Heart right ventricle (tissue), 16 donors: ENCODE data around the gene RGL1. TPM values are rescaled to one million over a fixed set of nuclear protein-coding genes. Genes with fewer than 3 reads are reported as not detected.

Experiments used
- ATAC-seq, 8 donors: fragments of 200-7000 bp; cut with Tn5 transposase; one replicate each; pipeline ENCODE4 v1.9.1; 2020; ENCODE audit warnings: mild to moderate bottlenecking in 8 of 8, moderate library complexity in 8 of 8, moderate number of reproducible peaks in 1 of 8
- DNase-seq, 2 donors: peaks; one replicate each; pipeline ENCODE4 v3.0.0-alpha.2; 2020
- H3K27ac ChIP-seq, 10 donors: fragments of 200-600 bp; sonication (generic) in 2 of 10; one replicate each; pipeline versions ENCODE4 v1.5.0 to v1.8.0; 2020 to 2022; ENCODE audit warnings: mild to moderate bottlenecking in 3 of 10
- H3K27me3 ChIP-seq, 7 donors: fragments of 200-600 bp; one replicate each; pipeline ENCODE4 v1.8.0; 2021 to 2022; ENCODE audit warnings: mild to moderate bottlenecking in 2 of 7
- H3K36me3 ChIP-seq, 9 donors: fragments of 200-600 bp; sonication (generic) in 1 of 9; one replicate each; pipeline versions ENCODE4 v1.5.0 to v1.8.0; 2020 to 2022; ENCODE audit warnings: mild to moderate bottlenecking in 2 of 9
- H3K4me1 ChIP-seq, 9 donors: fragments of 200-600 bp; sonication (generic) in 1 of 9; one replicate each; pipeline versions ENCODE4 v1.5.0 to v1.8.0; 2020 to 2022; ENCODE audit warnings: mild to moderate bottlenecking in 4 of 9
- H3K4me3 ChIP-seq, 10 donors: fragments of 200-600 bp; sonication (generic) in 2 of 10; one replicate each; pipeline versions ENCODE4 v1.5.0 to v1.8.0; 2020 to 2022; ENCODE audit warnings: mild to moderate bottlenecking in 7 of 10, moderate library complexity in 2 of 10
- H3K9me3 ChIP-seq, 11 donors: fragments of 200-600 bp in 10 of 11; sonication (generic) in 2 of 11; one replicate each; pipeline versions ENCODE4 v1.5.0 to v1.8.0; 2013 to 2022; ENCODE audit warnings: mild to moderate bottlenecking in 2 of 11, control low read depth in 1 of 11, moderate library complexity in 1 of 11
- WGBS, 2 donors: extraction: QIAGEN DNeasy Blood & Tissue Kit; methylation state at CpG; one replicate each; pipeline ENCODE4 v1.1.7; 2013; ENCODE audit warnings: inconsistent platforms in 1 of 2; 5-methylcytosine and 5-hydroxymethylcytosine counted together
- intact Hi-C, 10 donors: fragments of 100-400 bp; cut with DNase I; formaldehyde crosslinking; loops; one replicate each; pipeline versions ENCODE4 v1.11.1 to v1.14.2; 2022
- polyA plus RNA-seq, 2 donors: library from polyadenylated mRNA; stranded (reverse); fragments of 200-250 nt; gene quantifications; one replicate each; pipeline ENCODE4 v1.2.3, GENCODE V29; 2013
- total RNA-seq, 10 donors: library from RNA; stranded (reverse); fragmentation: NEBNext Ultra II Directional in 3 of 10; extraction: Animal tissue kit (Norgen Biotek cat#: 25700) in 3 of 10; gene quantifications; one replicate each; pipeline versions ENCODE4 v1.2.1 to v1.2.4, GENCODE V29; 2021 to 2023
- TF ChIP-seq, protein P1 (sequence below), 9 donors: fragments of 200-600 bp; sonication (generic) in 2 of 9; IDR thresholded peaks; one replicate each; pipeline versions ENCODE4 v1.5.0 to v1.8.0; 2021 to 2022; ENCODE audit warnings: antibody characterized with exemption in 9 of 9, mild to moderate bottlenecking in 5 of 9, moderate library complexity in 1 of 9
- donor health status: Arrhythmogenic right ventricular cardiomyopathy.
- donor health status: ischemic (EF 13 %, LVEDD 7.1; RV severe dilation, severe dysfunction).
- donor health status: healthy with polysubstance abuse.
- donor health status: DM: no; HTN: yes; CAD: no.
- donor health status: DM: no; HTN: no; CAD: no.
- donor health status: ischemic (EF 25% LVEDD 6.9; RV normal size, moderate dysfunction).
- donor health status: ischemic (EF 25% LVEDD 5.7; RV mildly dilated, moderate dysfunction).
- donor health status: healthy.
- donor health status: DM: yes; HTN: yes; CAD: no.
- donor health status: Ischemic cardiomyopathy.
- donor health status: ischemic (EF 35%, LVEDD 5.7; RV mildly dilated, moderate dysfunction).
- donor health status: nonischemic (EF 11% LVEDD 7.7; RV severe dilation, severe dysfunction).
- donor health status: DM: yes; HTN: yes; CAD: no.
- donor health status: PGD.
- donor health status: ischemic (EF 29% LVEDD 5.4; RV normal size, mild dysfunction).
- donor health status: nonischemic (EF 23%, LVEDD 6.1; RV moderate dilation, normal function).

RGL1 gene
- total and polyA plus RNA-seq, 12 donors: 3.8 to 33.4 (median 18.4) TPM

DNA sequence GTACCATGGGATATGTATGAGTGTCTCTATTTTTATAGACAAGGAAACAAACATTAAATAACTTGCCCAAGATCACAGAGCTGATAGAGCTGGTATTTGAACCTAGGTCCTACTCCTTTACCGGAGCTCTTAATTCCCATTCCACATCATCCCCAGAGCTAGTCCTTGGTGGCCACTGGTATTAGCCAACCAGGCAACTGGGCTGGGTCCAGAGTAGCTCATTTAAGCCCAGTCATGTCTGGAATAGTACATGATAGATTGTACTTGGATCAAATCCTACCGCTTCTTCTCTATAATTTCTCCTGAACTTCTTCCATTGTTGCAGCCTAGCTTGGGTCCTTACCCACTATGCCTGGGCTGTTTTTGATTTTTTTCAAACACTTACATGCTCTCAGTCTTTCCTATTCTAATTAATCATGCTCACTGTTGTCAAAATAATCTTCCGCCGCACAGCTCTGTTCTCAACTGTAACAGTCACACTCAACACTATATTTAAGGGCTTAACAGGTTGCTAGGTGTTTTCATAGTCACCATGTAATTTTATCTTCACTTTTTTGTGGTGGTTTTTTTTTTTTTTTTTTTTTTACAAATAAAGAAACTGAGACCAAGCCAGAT lies 152.4 kb downstream of the RGL1 start:
- Histone ChIP-seq H3K4me1 (peaks cover 0 to 49% (median 12%) of the 10 kb centered on the region in 9 donors), H3K27ac (peak overlapping the region in 7 of 10 donors; percentile 5 to 86 (median 44)), H3K27me3 (no peaks in the 10 kb centered on the region), H3K9me3 (no peaks in the 10 kb centered on the region), H3K36me3 (peaks cover 0 to 9% (median 0%) of the 10 kb centered on the region in 9 donors), H3K4me3 (no peak overlapping the region)
- WGBS, 2 donors: 90 to 91% methylated on average over 4 of the region's 4 CpGs
- DNase-seq (no peak), ATAC-seq (no peak)
- intact Hi-C loops: loop anchor here in 2 of 10 donors (5.0 to 10.0 kb wide), 2 partner anchors 80 to 87 kb away; partner anchors contain the start of gene COLGALT2 (in 1 of the 2)
- TF ChIP-seq, protein P1, sequence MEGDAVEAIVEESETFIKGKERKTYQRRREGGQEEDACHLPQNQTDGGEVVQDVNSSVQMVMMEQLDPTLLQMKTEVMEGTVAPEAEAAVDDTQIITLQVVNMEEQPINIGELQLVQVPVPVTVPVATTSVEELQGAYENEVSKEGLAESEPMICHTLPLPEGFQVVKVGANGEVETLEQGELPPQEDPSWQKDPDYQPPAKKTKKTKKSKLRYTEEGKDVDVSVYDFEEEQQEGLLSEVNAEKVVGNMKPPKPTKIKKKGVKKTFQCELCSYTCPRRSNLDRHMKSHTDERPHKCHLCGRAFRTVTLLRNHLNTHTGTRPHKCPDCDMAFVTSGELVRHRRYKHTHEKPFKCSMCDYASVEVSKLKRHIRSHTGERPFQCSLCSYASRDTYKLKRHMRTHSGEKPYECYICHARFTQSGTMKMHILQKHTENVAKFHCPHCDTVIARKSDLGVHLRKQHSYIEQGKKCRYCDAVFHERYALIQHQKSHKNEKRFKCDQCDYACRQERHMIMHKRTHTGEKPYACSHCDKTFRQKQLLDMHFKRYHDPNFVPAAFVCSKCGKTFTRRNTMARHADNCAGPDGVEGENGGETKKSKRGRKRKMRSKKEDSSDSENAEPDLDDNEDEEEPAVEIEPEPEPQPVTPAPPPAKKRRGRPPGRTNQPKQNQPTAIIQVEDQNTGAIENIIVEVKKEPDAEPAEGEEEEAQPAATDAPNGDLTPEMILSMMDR (IDR thresholded peaks at IDR 0.05): no peak

DNA sequence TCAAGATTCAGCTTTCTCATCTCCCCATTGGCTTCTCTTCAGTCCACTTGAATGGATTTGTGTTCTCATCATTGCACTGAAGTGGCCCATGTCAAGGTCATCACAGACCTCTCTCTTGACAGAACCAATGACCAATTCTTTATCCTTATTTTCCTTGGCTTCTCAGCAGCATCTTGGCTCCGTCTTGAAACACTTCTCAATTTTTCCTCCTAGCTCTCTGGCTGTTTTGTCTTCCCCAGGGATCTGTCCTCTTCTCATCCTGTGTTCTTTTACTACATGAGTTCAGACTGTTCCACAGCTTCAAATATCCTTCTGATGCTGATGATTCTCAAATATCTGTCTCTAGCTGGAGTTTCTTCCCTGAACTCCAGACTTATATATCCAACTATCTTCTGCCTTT lies 154.0 kb downstream of the RGL1 start:
- H3K27ac ChIP-seq: peak overlapping the region in 7 of 10 donors; percentile 0 to 81 (median 73)

DNA sequence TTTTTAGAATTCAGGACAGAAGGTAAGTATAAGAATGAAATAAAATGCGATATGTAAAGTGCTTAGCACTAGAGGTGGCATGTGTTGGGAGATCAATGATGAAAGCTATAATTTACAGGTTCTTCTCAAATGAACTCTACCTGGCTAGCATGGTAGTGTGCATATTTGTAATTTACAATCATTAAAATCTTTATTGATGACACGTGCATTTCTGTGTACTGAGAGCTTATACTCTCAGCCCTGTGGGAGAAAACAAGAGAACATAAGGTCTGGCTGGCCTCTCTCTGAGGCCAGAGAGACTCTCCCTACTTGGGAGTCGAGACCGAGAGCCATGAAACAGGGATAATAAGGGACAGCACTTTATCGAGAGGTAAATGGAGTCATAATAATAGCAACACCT lies 156.2 kb downstream of the RGL1 start:
- H3K36me3 ChIP-seq: peaks cover 0 to 29% (median 0%) of the 10 kb centered on the region in 9 donors
- ATAC-seq: no peak
- no peak for DNase-seq
- intact Hi-C loops: no loop called here
- H3K27ac ChIP-seq: peak overlapping the region in 1 of 10 donors; percentile 80
- H3K4me3 ChIP-seq: no peak overlapping the region
- H3K9me3 ChIP-seq: no peaks in the 10 kb centered on the region
- 87 to 92% methylated on average over 5 of the region's 5 CpGs for WGBS, 2 donors
- TF ChIP-seq, protein P1 (IDR thresholded peaks at IDR 0.05): no peak
- H3K27me3 ChIP-seq: no peaks in the 10 kb centered on the region
- H3K4me1 ChIP-seq: peaks cover 0 to 29% (median 8%) of the 10 kb centered on the region in 9 donors

More for the DNA sequence above, 154.0 kb downstream of the RGL1 start:
- TF ChIP-seq, protein P1 (IDR thresholded peaks at IDR 0.05): no peak
- Histone ChIP-seq H3K4me1 (peaks cover 0 to 34% (median 8%) of the 10 kb centered on the region in 9 donors), H3K36me3 (peaks cover 0 to 25% (median 0%) of the 10 kb centered on the region in 9 donors), H3K27me3 (no peaks in the 10 kb centered on the region), H3K9me3 (no peaks in the 10 kb centered on the region), H3K4me3 (no peak overlapping the region)
- ATAC-seq: peak; percentile 60 to 88 (median 80)
- DNase-seq: peak in 1 of 2 donors; percentile 64
- 52 to 69% methylated on average over 1 of the region's 1 CpG for WGBS, 2 donors
- intact Hi-C loops: loop anchor here in 2 of 10 donors (5.0 to 10.0 kb wide), 2 partner anchors 78 to 86 kb away; partner anchors contain the start of gene COLGALT2 (in 1 of the 2)

DNA sequence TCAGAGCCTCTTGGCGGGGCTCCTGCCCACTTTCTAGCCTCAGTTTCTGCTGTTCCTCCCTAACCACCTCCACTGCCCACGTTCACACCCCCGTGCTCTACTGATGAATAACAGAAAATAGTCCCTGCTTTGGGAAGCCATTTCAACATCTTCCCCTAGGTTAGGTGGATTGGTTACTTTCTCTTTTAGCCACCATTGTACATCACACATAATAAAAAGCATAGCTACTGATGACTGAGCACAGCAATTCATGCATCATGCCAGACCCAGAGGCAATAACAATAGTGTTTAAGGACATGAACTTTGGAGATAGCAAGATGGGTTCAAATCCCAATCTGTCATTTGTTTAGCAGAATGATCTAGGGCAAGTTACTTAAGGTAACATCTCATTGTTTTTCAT lies 158.0 kb downstream of the RGL1 start:
- WGBS, 2 donors: 96% methylated on average over 3 of the region's 3 CpGs
- intact Hi-C loops: no loop called here
- Histone ChIP-seq H3K27ac (no peak overlapping the region), H3K4me1 (peaks cover 0 to 12% (median 0%) of the 10 kb centered on the region in 9 donors), H3K4me3 (no peak overlapping the region), H3K9me3 (no peaks in the 10 kb centered on the region), H3K36me3 (peaks cover 0 to 46% (median 0%) of the 10 kb centered on the region in 9 donors), H3K27me3 (no peaks in the 10 kb centered on the region)
- ATAC-seq (no peak), DNase-seq (no peak)
- TF ChIP-seq, protein P1 (IDR thresholded peaks at IDR 0.05): no peak
